Panc1 (cell line): ENCODE data around the gene RAB4A.

ENCODE experiments used
- POLR2AphosphoS5 ChIP-seq: IDR thresholded peaks from 2 replicates; pipeline ENCODE4 v1.6.1; 2012; ENCODE audit warnings: mild to moderate bottlenecking, low read depth, low read length, moderate library complexity
- SIN3A ChIP-seq: IDR thresholded peaks from 2 replicates; pipeline ENCODE4 v1.6.1; 2012; ENCODE audit warnings: low read depth, mild to moderate bottlenecking, low read length, moderate library complexity, borderline replicate concordance; ENCODE audit not compliant: insufficient read depth
- TCF7L2 ChIP-seq: IDR thresholded peaks from 2 replicates; pipeline ENCODE4 v1.6.1; 2011; ENCODE audit warnings: mild to moderate bottlenecking, low read depth, low read length, inconsistent platforms
- TF ChIP-seq, protein P1 (sequence below): fragments of 450-650 bp; IDR thresholded peaks from 2 replicates; pipeline ENCODE4 v1.5.1; 2017; ENCODE audit warnings: mild to moderate bottlenecking
- TF ChIP-seq, protein P2 (sequence below), 2 experiments: IDR thresholded peaks; 2 replicates each; pipeline ENCODE4 v1.6.1; 2011 to 2012; ENCODE audit warnings: low read depth in 2 of 2, control low read depth in 1 of 2, low read length in 1 of 2, mild to moderate bottlenecking in 1 of 2, moderate library complexity in 1 of 2; ENCODE audit not compliant: insufficient read depth in 1 of 2

DNA sequence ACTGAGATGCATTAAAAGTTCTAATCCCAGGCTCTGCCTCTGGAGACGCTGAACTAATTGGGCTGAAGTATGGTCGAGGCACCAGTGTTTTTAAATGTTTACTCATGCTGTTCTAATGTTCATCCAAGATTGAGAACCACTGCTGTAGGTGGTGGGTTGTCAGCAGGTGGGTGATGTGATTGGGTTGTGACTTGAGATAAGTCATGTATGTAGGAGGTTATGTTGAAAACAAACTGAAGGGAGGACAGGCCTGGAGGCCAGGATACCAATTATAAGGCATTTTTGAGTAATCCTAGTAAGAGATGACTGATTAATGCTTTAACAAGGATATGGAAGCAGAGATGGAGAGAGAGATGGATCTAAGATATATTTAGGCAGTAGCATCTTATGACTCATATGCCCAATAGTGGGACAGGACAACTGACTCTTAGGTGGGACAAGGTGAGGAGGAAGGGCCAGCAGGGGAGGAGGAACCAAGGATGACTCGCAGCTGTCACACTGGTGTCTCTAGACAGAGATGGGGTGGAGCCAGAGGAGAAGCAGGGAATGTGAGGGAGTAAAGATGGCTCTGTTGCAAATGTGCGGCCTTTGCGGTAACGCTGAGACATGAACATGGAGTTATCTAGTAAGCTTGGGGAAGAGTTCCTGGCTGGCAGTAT is 29.3 kb downstream of the RAB4A start:
- TF ChIP-seq POLR2AphosphoS5 (no peak), TCF7L2 (no peak), SIN3A (no peak)
- TF ChIP-seq, protein P1, sequence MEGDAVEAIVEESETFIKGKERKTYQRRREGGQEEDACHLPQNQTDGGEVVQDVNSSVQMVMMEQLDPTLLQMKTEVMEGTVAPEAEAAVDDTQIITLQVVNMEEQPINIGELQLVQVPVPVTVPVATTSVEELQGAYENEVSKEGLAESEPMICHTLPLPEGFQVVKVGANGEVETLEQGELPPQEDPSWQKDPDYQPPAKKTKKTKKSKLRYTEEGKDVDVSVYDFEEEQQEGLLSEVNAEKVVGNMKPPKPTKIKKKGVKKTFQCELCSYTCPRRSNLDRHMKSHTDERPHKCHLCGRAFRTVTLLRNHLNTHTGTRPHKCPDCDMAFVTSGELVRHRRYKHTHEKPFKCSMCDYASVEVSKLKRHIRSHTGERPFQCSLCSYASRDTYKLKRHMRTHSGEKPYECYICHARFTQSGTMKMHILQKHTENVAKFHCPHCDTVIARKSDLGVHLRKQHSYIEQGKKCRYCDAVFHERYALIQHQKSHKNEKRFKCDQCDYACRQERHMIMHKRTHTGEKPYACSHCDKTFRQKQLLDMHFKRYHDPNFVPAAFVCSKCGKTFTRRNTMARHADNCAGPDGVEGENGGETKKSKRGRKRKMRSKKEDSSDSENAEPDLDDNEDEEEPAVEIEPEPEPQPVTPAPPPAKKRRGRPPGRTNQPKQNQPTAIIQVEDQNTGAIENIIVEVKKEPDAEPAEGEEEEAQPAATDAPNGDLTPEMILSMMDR, result no peak
- TF ChIP-seq, protein P2, sequence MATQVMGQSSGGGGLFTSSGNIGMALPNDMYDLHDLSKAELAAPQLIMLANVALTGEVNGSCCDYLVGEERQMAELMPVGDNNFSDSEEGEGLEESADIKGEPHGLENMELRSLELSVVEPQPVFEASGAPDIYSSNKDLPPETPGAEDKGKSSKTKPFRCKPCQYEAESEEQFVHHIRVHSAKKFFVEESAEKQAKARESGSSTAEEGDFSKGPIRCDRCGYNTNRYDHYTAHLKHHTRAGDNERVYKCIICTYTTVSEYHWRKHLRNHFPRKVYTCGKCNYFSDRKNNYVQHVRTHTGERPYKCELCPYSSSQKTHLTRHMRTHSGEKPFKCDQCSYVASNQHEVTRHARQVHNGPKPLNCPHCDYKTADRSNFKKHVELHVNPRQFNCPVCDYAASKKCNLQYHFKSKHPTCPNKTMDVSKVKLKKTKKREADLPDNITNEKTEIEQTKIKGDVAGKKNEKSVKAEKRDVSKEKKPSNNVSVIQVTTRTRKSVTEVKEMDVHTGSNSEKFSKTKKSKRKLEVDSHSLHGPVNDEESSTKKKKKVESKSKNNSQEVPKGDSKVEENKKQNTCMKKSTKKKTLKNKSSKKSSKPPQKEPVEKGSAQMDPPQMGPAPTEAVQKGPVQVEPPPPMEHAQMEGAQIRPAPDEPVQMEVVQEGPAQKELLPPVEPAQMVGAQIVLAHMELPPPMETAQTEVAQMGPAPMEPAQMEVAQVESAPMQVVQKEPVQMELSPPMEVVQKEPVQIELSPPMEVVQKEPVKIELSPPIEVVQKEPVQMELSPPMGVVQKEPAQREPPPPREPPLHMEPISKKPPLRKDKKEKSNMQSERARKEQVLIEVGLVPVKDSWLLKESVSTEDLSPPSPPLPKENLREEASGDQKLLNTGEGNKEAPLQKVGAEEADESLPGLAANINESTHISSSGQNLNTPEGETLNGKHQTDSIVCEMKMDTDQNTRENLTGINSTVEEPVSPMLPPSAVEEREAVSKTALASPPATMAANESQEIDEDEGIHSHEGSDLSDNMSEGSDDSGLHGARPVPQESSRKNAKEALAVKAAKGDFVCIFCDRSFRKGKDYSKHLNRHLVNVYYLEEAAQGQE (IDR thresholded peaks at IDR 0.05; ENCODE audit: insufficient read depth in 1 of 2, low read depth in 2 of 2, low read length in 1 of 2), result no peak
